HepG2 (cell line): Measurements from ENCODE around the gene PAQR5. TPM values are rescaled to one million over a fixed set of nuclear protein-coding genes. Genes with fewer than 3 reads are reported as not detected.

Source experiments
- ATAC-seq: fragments of 200-7000 bp; cut with Tn5 transposase; 3 replicates; pipeline ENCODE4 v1.9.1; 2020; ENCODE audit warnings: mild to moderate bottlenecking, moderate library complexity
- BruUV-seq: library from RNA; stranded (reverse); fragments of 400-500 nt; replicated peaks from 2 replicates; lab custom pipeline; 2021; lab: Mats Ljungman, UMichigan
- CTCF ChIA-PET: fragments of 300-600 bp; formaldehyde crosslinking; extraction: SDS; loops from one replicate; lab custom pipeline; 2021; ENCODE audit warnings: low total read pairs, inconsistent platforms, low intra/inter-chr PET ratio; lab: Yijun Ruan, JAX
- POLR2A ChIA-PET: fragments of 350-600 bp; sonication (Branson Sonifier 250); formaldehyde crosslinking; loops from one replicate; lab custom pipeline; 2020; ENCODE audit warnings: antibody characterized with exemption, inconsistent platforms; lab: Yijun Ruan, JAX
- DNase-seq: peaks from one replicate; pipeline ENCODE4 v3.0.0-alpha.2; 2015; ENCODE audit warnings: low spot score
- FAIRE-seq: peaks from 3 replicates; lab custom pipeline; 2011; peaks lifted over from hg19 to GRCh38; lab: Jason Lieb, UNC
- H2AFZ ChIP-seq: one replicate; pipeline ENCODE4 v1.6.1; 2011; ENCODE audit warnings: low read length, inconsistent platforms
- H3K27ac ChIP-seq: fragments of 300-600 bp; 3 replicates; pipeline ENCODE4 v1.8.0; 2011; ENCODE audit warnings: mixed run types, mild to moderate bottlenecking, mixed read lengths, low read length, inconsistent platforms; ENCODE audit not compliant: insufficient read depth; ENCODE audit errors: extremely low read length
- H3K27me3 ChIP-seq, 2 experiments: fragments of 200-600 bp in 1 of 2; 2 replicates in 1 of 2; 3 replicates in 1 of 2; pipeline versions ENCODE4 v1.6.0 to v1.8.0; 2011; ENCODE audit warnings: low read length in 2 of 2, mild to moderate bottlenecking in 2 of 2, moderate library complexity in 2 of 2, inconsistent platforms in 1 of 2; ENCODE audit not compliant: insufficient read depth in 2 of 2, control insufficient read depth in 1 of 2
- H3K36me3 ChIP-seq, 2 experiments: fragments of 200-600 bp in 1 of 2; replicated peaks in 1 of 2; 2 replicates in 1 of 2; 3 replicates in 1 of 2; pipeline versions ENCODE4 v1.5.1 to v1.8.0; 2011; ENCODE audit warnings: low read length in 2 of 2, inconsistent platforms in 1 of 2; ENCODE audit not compliant: insufficient read depth in 2 of 2, control insufficient read depth in 1 of 2
- H3K4me1 ChIP-seq: 2 replicates; pipeline ENCODE4 v1.5.1; 2012; ENCODE audit warnings: low read length, inconsistent platforms; ENCODE audit not compliant: insufficient read depth
- H3K4me2 ChIP-seq: 2 replicates; pipeline ENCODE4 v1.6.0; 2011; ENCODE audit warnings: low read depth, low read length, inconsistent platforms
- H3K4me3 ChIP-seq, 3 experiments: fragments of 200-600 bp in 1 of 3; sonication (generic), shearing (Covaris generic) in 1 of 3; replicated peaks in 1 of 3; 2 replicates each; pipeline ENCODE4 v1.5.1; 2011 to 2016; ENCODE audit warnings: low read length in 3 of 3, inconsistent platforms in 2 of 3, low read depth in 2 of 3, mild to moderate bottlenecking in 2 of 3, control low read depth in 1 of 3, mixed read lengths in 1 of 3; ENCODE audit not compliant: insufficient read depth in 1 of 3
- H3K79me2 ChIP-seq: one replicate; pipeline ENCODE4 v1.6.1; 2011; ENCODE audit warnings: low read length, inconsistent platforms; ENCODE audit not compliant: insufficient read depth
- H3K9ac ChIP-seq: 2 replicates; pipeline ENCODE4 v1.6.0; 2011; ENCODE audit warnings: mild to moderate bottlenecking, low read depth, low read length, inconsistent platforms; ENCODE audit not compliant: insufficient read depth
- H3K9me3 ChIP-seq: 2 replicates; pipeline ENCODE4 v1.5.1; 2012; ENCODE audit warnings: mild to moderate bottlenecking, low read length
- H4K20me1 ChIP-seq: 2 replicates; pipeline ENCODE4 v1.6.0; 2011; ENCODE audit warnings: inconsistent platforms, mild to moderate bottlenecking, low read length, moderate library complexity; ENCODE audit not compliant: insufficient read depth
- ASH2L ChIP-seq: fragments of 300-600, 200-600 bp; sonication (generic); IDR thresholded peaks from 2 replicates; pipeline ENCODE4 v1.7.0; 2017; ENCODE audit warnings: low read depth, mild to moderate bottlenecking, moderate library complexity, mixed read lengths, low read length; ENCODE audit not compliant: insufficient read length
- FOXK2 ChIP-seq: fragments of 450-650 bp; IDR thresholded peaks from 2 replicates; pipeline ENCODE4 v1.6.1; 2016
- IKZF4 ChIP-seq: sonication (generic); formaldehyde crosslinking; IDR thresholded peaks from 2 replicates; pipeline ENCODE4 v1.5.1; 2020; ENCODE audit warnings: borderline replicate concordance, mild to moderate bottlenecking, low read depth, missing genetic modification reagents; ENCODE audit errors: not compliant biosample characterization
- MIER2 ChIP-seq: IDR thresholded peaks from 2 replicates; pipeline ENCODE4 v1.6.1; 2016; ENCODE audit warnings: missing biosample characterization, missing genetic modification reagents
- NFE2L1 ChIP-seq: sonication (generic); formaldehyde crosslinking; IDR thresholded peaks from 2 replicates; pipeline ENCODE4 v1.4.0; 2020; ENCODE audit warnings: missing genetic modification reagents, mild to moderate bottlenecking, borderline replicate concordance
- TFDP2 ChIP-seq: sonication (generic); formaldehyde crosslinking; IDR thresholded peaks from 2 replicates; pipeline ENCODE4 v1.4.0; 2020; ENCODE audit warnings: missing genetic modification reagents
- ZFP37 ChIP-seq: sonication (generic); formaldehyde crosslinking; IDR thresholded peaks from 2 replicates; pipeline ENCODE4 v1.4.0; 2020; ENCODE audit warnings: missing genetic modification reagents, borderline replicate concordance
- ZNF512B ChIP-seq: sonication (generic); formaldehyde crosslinking; IDR thresholded peaks from 2 replicates; pipeline ENCODE4 v1.5.1; 2020; ENCODE audit warnings: missing genetic modification reagents, mild to moderate bottlenecking, borderline replicate concordance
- WGBS: methylation state at CpG from one replicate; pipeline ENCODE4 v1.1.6; 2017; ENCODE audit warnings: low lambda C conversion rate; 5-methylcytosine and 5-hydroxymethylcytosine counted together
- in situ Hi-C: cut with HindIII; loops from 2 replicates; pipeline ENCODE4 v1.10.0; 2017; ENCODE audit warnings: low pct_unique_long_range_greater_than_20kb; ENCODE audit not compliant: extremely low pct_ligation_motif_present
- intact Hi-C: fragments of 100-400 bp; cut with micrococcal nuclease; formaldehyde crosslinking; loops from one replicate; pipeline ENCODE4 v1.10.0; 2022; ENCODE audit not compliant: unreplicated experiment
- polyA plus RNA-seq, 8 experiments: library from polyadenylated mRNA; depleted of rRNA in 3 of 8; stranded (reverse) in 7 of 8; unstranded in 1 of 8; fragments of >200 nt; fragmentation: Illumina TruSeq in 4 of 8; extraction: Trizol in 4 of 8; gene quantifications; 2 replicates each; pipeline versions ENCODE4 v1.2.1 to v1.2.3, GENCODE V29; 2011 to 2016; ENCODE audit warnings: low read depth in 4 of 8, missing spikeins in 1 of 8, mixed read lengths in 1 of 8; ENCODE audit not compliant: insufficient read depth in 1 of 8
- total RNA-seq, 5 experiments: library from RNA; depleted of rRNA; stranded (reverse); fragments of >200 nt; fragmentation: Illumina TruSeq; extraction: Trizol; gene quantifications; 2 replicates each; pipeline ENCODE4 v1.2.3, GENCODE V29; 2016; ENCODE audit warnings: low read depth in 1 of 5
- TF ChIP-seq, protein P1 (sequence below): sonication (generic); formaldehyde crosslinking; IDR thresholded peaks from 2 replicates; pipeline ENCODE4 v1.4.0; 2020; ENCODE audit warnings: missing genetic modification reagents, borderline replicate concordance

The PAQR5 gene
- total and polyA plus RNA-seq, 2 of the 13 experiments (the other 11 are each of a cell fraction or from before 2014, with no cell fraction given), result 0.53 to 1.3 TPM

DNA sequence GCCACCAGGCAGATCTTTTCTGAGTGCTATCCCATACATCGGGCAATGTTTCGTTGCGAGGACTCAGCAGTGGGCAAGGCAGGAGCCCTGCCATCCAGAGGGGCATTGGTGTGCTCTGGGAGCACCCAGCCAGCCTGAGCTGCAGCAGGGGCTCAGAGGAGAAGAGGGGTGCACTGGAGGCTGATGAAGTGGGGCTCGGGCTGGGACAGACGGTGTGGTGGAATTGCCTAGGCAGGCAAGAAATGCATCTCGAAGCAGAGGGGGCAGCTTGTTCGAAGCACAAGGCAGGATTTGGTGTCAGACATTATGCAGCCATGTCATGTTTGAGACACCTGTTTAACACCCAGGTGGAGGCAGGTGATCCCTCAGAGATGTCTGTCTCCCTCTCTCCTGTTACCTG, 19.3 kb downstream of the PAQR5 start:
- H3K4me3 ChIP-seq, result no peak overlapping the region
- H3K4me2 ChIP-seq, result no peak overlapping the region
- DNase-seq (no peak), FAIRE-seq (no peak), ATAC-seq (no peak)
- CTCF ChIA-PET, result no interaction called here
- H3K4me1 ChIP-seq, result no peaks in the 10 kb centered on the region
- POLR2A ChIA-PET, result no interaction called here
- TF ChIP-seq ZFP37 (CRISPR knock-in tag) (no peak), NFE2L1 (no peak), MIER2 (no peak), ZNF512B (CRISPR knock-in tag) (no peak), TFDP2 (no peak), IKZF4 (no peak), FOXK2 (no peak), ASH2L (no peak)
- TF ChIP-seq, protein P1, sequence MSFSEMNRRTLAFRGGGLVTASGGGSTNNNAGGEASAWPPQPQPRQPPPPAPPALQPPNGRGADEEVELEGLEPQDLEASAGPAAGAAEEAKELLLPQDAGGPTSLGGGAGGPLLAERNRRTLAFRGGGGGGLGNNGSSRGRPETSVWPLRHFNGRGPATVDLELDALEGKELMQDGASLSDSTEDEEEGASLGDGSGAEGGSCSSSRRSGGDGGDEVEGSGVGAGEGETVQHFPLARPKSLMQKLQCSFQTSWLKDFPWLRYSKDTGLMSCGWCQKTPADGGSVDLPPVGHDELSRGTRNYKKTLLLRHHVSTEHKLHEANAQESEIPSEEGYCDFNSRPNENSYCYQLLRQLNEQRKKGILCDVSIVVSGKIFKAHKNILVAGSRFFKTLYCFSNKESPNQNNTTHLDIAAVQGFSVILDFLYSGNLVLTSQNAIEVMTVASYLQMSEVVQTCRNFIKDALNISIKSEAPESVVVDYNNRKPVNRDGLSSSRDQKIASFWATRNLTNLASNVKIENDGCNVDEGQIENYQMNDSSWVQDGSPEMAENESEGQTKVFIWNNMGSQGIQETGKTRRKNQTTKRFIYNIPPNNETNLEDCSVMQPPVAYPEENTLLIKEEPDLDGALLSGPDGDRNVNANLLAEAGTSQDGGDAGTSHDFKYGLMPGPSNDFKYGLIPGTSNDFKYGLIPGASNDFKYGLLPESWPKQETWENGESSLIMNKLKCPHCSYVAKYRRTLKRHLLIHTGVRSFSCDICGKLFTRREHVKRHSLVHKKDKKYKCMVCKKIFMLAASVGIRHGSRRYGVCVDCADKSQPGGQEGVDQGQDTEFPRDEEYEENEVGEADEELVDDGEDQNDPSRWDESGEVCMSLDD (CRISPR knock-in tag), result no peak
- BruUV-seq, result no TSS peak
- no peaks in the 10 kb centered on the region for H3K36me3 ChIP-seq
- intact Hi-C loops, result no loop called here
- no peaks in the 10 kb centered on the region for H3K79me2 ChIP-seq
- H4K20me1 ChIP-seq, result no peaks in the 10 kb centered on the region
- in situ Hi-C loops, result no loop called here
- H3K27ac ChIP-seq, result no peak overlapping the region
- H3K27me3 ChIP-seq, result peaks cover 5 to 19% of the 10 kb centered on the region in 2 experiments; a peak in 4 of 5 replicates
- H3K9ac ChIP-seq, result no peak overlapping the region
- no peak overlapping the region for H2AFZ ChIP-seq
- whole genome bisulfite sequencing, result 64% methylated on average over 7 of the region's 7 CpGs
- H3K9me3 ChIP-seq, result no peaks in the 10 kb centered on the region
